ENCODE results near the gene PCDH9. TPM values are rescaled to one million over a fixed set of nuclear protein-coding genes. Genes with fewer than 3 reads are reported as not detected.

Gene PCDH9
- total RNA-seq, 6 experiments from 2014 or later: 1.6 to 3.9 (median 3.1) TPM

DNA sequence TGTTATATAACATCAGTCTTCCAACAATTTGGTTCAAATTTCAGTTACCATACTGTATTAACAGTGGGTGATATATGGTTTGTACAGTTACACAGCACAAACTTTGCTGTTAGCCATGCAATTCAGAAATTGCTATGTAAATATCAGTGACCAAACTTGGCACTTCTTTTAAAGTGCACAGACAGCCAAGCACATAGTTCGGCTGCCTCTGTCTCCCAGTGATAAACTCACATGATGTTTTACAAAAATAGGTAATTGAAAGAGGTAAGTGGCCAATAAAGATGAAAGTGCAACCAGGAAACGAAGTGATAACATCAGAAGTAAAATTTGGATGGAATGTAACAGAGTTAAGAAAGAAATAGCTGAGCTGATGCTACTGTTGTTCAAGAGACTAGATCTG lies 143.9 kb downstream of the PCDH9 start:
- DNase-seq (no peak), ATAC-seq (peak; percentile 17 to 86 (median 56))
- Histone ChIP-seq H3K27ac (no peak overlapping the region), H3K36me3 (no peaks in the 10 kb centered on the region), H3K9me3 (no peaks in the 10 kb centered on the region), H3K27me3 (no peaks in the 10 kb centered on the region), H3K4me1 (no peaks in the 10 kb centered on the region), H3K4me3 (no peak overlapping the region)
- no peak for TF ChIP-seq POLR2A (IDR thresholded peaks at IDR 0.05)
- TF ChIP-seq, protein P1, sequence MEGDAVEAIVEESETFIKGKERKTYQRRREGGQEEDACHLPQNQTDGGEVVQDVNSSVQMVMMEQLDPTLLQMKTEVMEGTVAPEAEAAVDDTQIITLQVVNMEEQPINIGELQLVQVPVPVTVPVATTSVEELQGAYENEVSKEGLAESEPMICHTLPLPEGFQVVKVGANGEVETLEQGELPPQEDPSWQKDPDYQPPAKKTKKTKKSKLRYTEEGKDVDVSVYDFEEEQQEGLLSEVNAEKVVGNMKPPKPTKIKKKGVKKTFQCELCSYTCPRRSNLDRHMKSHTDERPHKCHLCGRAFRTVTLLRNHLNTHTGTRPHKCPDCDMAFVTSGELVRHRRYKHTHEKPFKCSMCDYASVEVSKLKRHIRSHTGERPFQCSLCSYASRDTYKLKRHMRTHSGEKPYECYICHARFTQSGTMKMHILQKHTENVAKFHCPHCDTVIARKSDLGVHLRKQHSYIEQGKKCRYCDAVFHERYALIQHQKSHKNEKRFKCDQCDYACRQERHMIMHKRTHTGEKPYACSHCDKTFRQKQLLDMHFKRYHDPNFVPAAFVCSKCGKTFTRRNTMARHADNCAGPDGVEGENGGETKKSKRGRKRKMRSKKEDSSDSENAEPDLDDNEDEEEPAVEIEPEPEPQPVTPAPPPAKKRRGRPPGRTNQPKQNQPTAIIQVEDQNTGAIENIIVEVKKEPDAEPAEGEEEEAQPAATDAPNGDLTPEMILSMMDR (IDR thresholded peaks at IDR 0.05): no peak
- 10% methylated on average over 2 of the region's 2 CpGs for WGBS (ENCODE audit: insufficient coverage, low coverage, low lambda C conversion rate, missing lambda C conversion rate)
- intact Hi-C loops (cut with DNase I): no loop called here

DNA sequence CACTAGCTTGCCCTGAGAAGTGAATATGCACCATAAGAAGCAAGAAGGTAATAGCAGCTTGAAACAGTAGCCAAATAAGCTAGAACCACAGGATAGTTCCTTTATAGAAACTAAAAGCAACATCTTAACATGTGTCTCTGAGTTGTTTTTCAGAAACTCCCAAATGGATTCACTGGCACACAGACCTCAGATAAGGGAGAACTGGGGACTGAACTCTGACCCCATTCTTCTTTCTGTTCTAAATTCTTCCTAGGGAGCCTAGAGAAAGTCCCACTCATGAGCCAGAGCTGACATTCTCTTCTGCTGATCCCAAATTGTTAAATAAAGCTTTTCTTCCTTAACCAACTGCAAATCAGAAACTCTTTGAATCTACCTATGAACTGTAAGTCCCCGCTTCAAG lies 146.1 kb downstream of the PCDH9 start:
- WGBS (ENCODE audit: insufficient coverage, low coverage, low lambda C conversion rate, missing lambda C conversion rate): 92% methylated on average over 1 of the region's 1 CpG
- TF ChIP-seq, protein P1 (IDR thresholded peaks at IDR 0.05): no peak
- no peak for TF ChIP-seq POLR2A (IDR thresholded peaks at IDR 0.05)

DNA sequence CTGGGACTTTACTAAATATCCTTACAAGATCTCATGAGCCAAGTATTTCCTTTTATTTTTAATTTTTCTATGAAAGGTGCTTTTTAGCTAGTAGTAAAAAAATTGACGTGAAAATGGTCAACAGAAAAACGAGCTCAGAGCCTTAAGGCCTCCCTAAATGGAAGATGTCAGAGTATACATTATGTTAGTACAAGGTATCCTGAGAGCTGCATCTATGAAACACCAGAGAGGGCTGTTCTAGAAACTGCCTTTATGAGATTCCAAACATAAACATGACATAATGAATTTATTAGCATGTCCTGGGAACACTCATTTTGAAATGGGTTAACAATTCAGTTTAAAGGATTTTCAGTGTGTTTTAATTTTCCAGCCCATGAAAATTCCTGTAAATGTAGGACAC lies 146.6 kb downstream of the PCDH9 start:
- TF ChIP-seq, protein P1 (IDR thresholded peaks at IDR 0.05): no peak
- TF ChIP-seq POLR2A (IDR thresholded peaks at IDR 0.05): no peak
- Histone ChIP-seq H3K9me3 (no peaks in the 10 kb centered on the region), H3K4me1 (no peaks in the 10 kb centered on the region), H3K36me3 (no peaks in the 10 kb centered on the region), H3K4me3 (no peak overlapping the region), H3K27ac (no peak overlapping the region), H3K27me3 (no peaks in the 10 kb centered on the region)
- DNase-seq: no peak
- WGBS (ENCODE audit: insufficient coverage, low coverage, low lambda C conversion rate, missing lambda C conversion rate): 92% methylated on average over 2 of the region's 2 CpGs
- intact Hi-C loops (cut with DNase I): no loop called here
- ATAC-seq: no peak

More for the DNA sequence above, 146.1 kb downstream of the PCDH9 start:
- Histone ChIP-seq H3K27ac (no peak overlapping the region), H3K9me3 (no peaks in the 10 kb centered on the region), H3K4me1 (no peaks in the 10 kb centered on the region), H3K4me3 (no peak overlapping the region), H3K36me3 (no peaks in the 10 kb centered on the region), H3K27me3 (no peaks in the 10 kb centered on the region)
- ATAC-seq (peak; percentile 30 to 71 (median 61)), DNase-seq (no peak)
- intact Hi-C loops (cut with DNase I): no loop called here

DNA sequence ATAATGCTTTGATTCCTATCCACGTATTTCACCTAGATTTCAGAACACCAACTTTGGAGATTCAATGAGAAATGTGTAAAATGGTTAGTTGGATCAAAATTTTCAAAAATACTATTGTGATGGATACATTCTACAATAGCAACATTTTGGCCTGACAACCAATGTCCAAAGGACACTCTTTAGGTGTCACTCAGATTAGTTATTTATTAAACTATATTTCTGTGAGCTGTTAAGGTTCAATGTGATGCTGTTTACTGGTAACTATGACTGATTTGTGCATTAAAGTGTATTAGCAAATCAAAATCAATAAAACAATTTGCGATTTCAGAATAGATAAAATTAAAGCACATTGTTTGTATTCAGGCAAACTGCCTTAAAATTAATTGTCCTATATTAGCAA lies 149.8 kb downstream of the PCDH9 start:
- WGBS (ENCODE audit: insufficient coverage, low coverage, low lambda C conversion rate, missing lambda C conversion rate): 45% methylated on average over 2 of the region's 2 CpGs
- H3K27me3 ChIP-seq: no peaks in the 10 kb centered on the region
- TF ChIP-seq POLR2A (IDR thresholded peaks at IDR 0.05): no peak
- TF ChIP-seq, protein P1 (IDR thresholded peaks at IDR 0.05): no peak
- peak in 3 of 4 donors; percentile 41 to 74 (median 69) for ATAC-seq
- H3K4me3 ChIP-seq: no peak overlapping the region
- peaks cover 0 to 10% (median 0%) of the 10 kb centered on the region in 4 donors for H3K4me1 ChIP-seq
- intact Hi-C loops (cut with DNase I): no loop called here
- H3K27ac ChIP-seq: no peak overlapping the region
- no peaks in the 10 kb centered on the region for H3K36me3 ChIP-seq
- no peaks in the 10 kb centered on the region for H3K9me3 ChIP-seq
- no peak for DNase-seq

DNA sequence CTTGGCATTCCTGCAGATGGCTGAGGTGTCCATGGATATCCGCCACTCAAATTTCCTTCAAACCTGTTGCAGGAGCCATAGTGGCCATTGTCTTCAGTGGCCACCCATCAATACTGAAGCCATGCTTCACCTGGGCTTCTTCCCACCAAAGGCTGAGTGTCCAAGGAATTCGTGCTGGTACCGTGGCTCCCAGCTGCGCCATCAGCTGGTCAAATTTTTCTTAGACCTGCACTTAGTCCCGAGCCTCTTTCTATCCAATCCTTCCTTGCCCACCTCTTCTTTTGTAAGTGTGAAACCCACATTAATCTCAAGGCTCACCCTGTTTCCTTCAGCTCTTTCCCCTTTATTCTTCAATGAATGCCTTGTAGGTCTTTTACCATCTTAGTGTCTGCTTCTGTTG lies 152.1 kb downstream of the PCDH9 start:
- Histone ChIP-seq H3K27ac (no peak overlapping the region), H3K4me1 (peaks cover 0 to 10% (median 0%) of the 10 kb centered on the region in 4 donors), H3K36me3 (no peaks in the 10 kb centered on the region), H3K4me3 (no peak overlapping the region), H3K9me3 (no peaks in the 10 kb centered on the region), H3K27me3 (no peaks in the 10 kb centered on the region)
- no peak for ATAC-seq
- TF ChIP-seq POLR2A (IDR thresholded peaks at IDR 0.05): no peak
- TF ChIP-seq, protein P1 (IDR thresholded peaks at IDR 0.05): no peak
- intact Hi-C loops (cut with DNase I): no loop called here
- DNase-seq: no peak
- WGBS (ENCODE audit: insufficient coverage, low coverage, low lambda C conversion rate, missing lambda C conversion rate): 100% methylated on average over 4 of the region's 5 CpGs

All from right lobe of liver (tissue), 6 donors.